Ovary (tissue), 10 donors: ENCODE measurements around the gene RIBC2. TPM values are rescaled to one million over a fixed set of nuclear protein-coding genes. Genes with fewer than 3 reads are reported as not detected.
"Not testable (repeated sequence)": the region's sequence is repeated elsewhere in the genome, so short reads cannot be mapped to it uniquely, and the experiment has no call there.

Experiments used
- DNase-seq, 5 donors: peaks; one replicate each; pipeline ENCODE4 v3.0.0-alpha.2; 2019 to 2020
- H3K27ac ChIP-seq, 2 donors: fragments of 200-600 bp; one replicate each; pipeline versions ENCODE4 v1.5.1 to v1.8.0; 2019 to 2022
- H3K27me3 ChIP-seq: fragments of 200-600 bp; one replicate; pipeline ENCODE4 v1.8.0; 2022
- H3K36me3 ChIP-seq: fragments of 200-600 bp; sonication (generic); one replicate; pipeline ENCODE4 v1.5.1; 2019
- H3K4me1 ChIP-seq: one replicate; pipeline ENCODE4 v1.8.1; 2013; ENCODE audit warnings: mild to moderate bottlenecking, moderate library complexity; ENCODE audit not compliant: insufficient read depth
- H3K4me3 ChIP-seq: fragments of 200-600 bp; sonication (generic); one replicate; pipeline ENCODE4 v1.5.1; 2017
- H3K9me3 ChIP-seq, 2 donors: fragments of 200-600 bp in 1 of 2; sonication (generic) in 1 of 2; one replicate each; pipeline versions ENCODE4 v1.5.1 to v1.8.1; 2013 to 2019; ENCODE audit warnings: mild to moderate bottlenecking in 1 of 2, moderate library complexity in 1 of 2
- CTCF ChIP-seq, 3 donors: fragments of 450-650 bp in 2 of 3; fragments of 200-600 bp in 1 of 3; IDR thresholded peaks; one replicate each; pipeline versions ENCODE4 v1.5.1 to v1.8.0; 2016 to 2022; ENCODE audit warnings: antibody characterized with exemption in 3 of 3, mild to moderate bottlenecking in 1 of 3
- EP300 ChIP-seq: sonication (generic); formaldehyde crosslinking; IDR thresholded peaks from one replicate; pipeline ENCODE4 v1.6.1; 2017; ENCODE audit warnings: antibody characterized with exemption
- POLR2A ChIP-seq: fragments of 450-650 bp; IDR thresholded peaks from one replicate; pipeline ENCODE4 v1.6.1; 2017; ENCODE audit warnings: antibody characterized with exemption, mild to moderate bottlenecking, moderate library complexity
- WGBS, 3 donors: extraction: QIAGEN DNeasy Blood & Tissue Kit in 1 of 3; methylation state at CpG; one replicate each; pipeline versions ENCODE4 v1.1.5 to v1.1.7; 2013 to 2017; 5-methylcytosine and 5-hydroxymethylcytosine counted together
- intact Hi-C, 4 donors: fragments of 100-400 bp; cut with DNase I; formaldehyde crosslinking; loops; one replicate each; pipeline versions ENCODE4 v1.11.0 to v1.15.1; 2022 to 2023
- long read RNA-seq, 3 donors: library from polyadenylated mRNA in 2 of 3; unstranded in 2 of 3; transcript quantifications; one replicate each; pipeline ENCODE4 v2.0.0 and lab custom pipeline, GENCODE V29; 2021 to 2026
- polyA plus RNA-seq, 2 donors: library from polyadenylated mRNA; stranded (reverse); fragments of 200-250 nt in 1 of 2; fragments of 350-450 nt in 1 of 2; fragmentation: Illumina TruSeq in 1 of 2; extraction: RNeasy Lipid Tissue Mini Kit (QIAGEN cat#74804) in 1 of 2; gene quantifications; one replicate each; pipeline ENCODE4 v1.2.3, GENCODE V29; 2013 to 2014
- total RNA-seq, 7 donors: library from RNA; depleted of rRNA in 2 of 7; stranded (reverse); fragments of >200 nt in 2 of 7; fragmentation: NEBNext Ultra II Directional in 3 of 7; extraction: Animal tissue kit (Norgen Biotek cat#: 25700) in 3 of 7; gene quantifications; one replicate each; pipeline versions ENCODE4 v1.1.0 to v1.2.4, GENCODE V29; 2016 to 2023
- donor health status: DM: no; HTN: no; CAD: no; lungs with moderate emphysema.
- donor health status: DM: no; HTN: no; CAD: no.
- donor health status: Bipolar disorder and iron deficiency.
- donor health status: DM: yes; HTN: yes; CAD: no.
- donor health status: DM: no; HTN: no; CAD: no.
- donor health status: DM: yes; HTN: yes; CAD: no.

The RIBC2 gene
- total RNA-seq (1 to 10 TPM in 4 of 7 donors, under 1 TPM in 2, not detected in 1; 0.60 to 7.5 (median 1.3) TPM), polyA plus RNA-seq (under 1 TPM; 0.25 to 0.33 TPM)
- long read RNA-seq, donor 1, partial matches to known transcripts = 0 of 1 reads
- long read RNA-seq, donor 1, other reads (novel, unspliced or antisense) = 1 of 1 reads
- long read RNA-seq, donor 2, transcript RIBC2-202 (7 exons, 1,479 nt) = major isoform, 8 of 9 reads
- long read RNA-seq, donor 2, partial matches to known transcripts = 0 of 9 reads
- long read RNA-seq, donor 2, other reads (novel, unspliced or antisense) = 0 of 9 reads
- long read RNA-seq, donor 3 = 0 reads

GRCh38 chr22:45413368-45414211 lies at the start of gene RIBC2, which contains the start of gene SMC1B:
Gene RIBC2, plus strand, starts transcription at chr22:45413693. Its CDS starts 194 bp downstream, at chr22:45413887.
Gene SMC1B, minus strand, starts transcription at chr22:45413599. Its CDS starts 32 bp downstream, at chr22:45413567.
- intact Hi-C loops = no loop called here
- Histone ChIP-seq H3K27ac (no peak within 1 kb of the TSS), H3K4me3 (peak within 1 kb of the TSS; percentile 29), H3K4me1 (peaks cover 8% of the 10 kb centered on the region), H3K36me3 (no peaks in the 10 kb centered on the region), H3K27me3 (no peaks in the 10 kb centered on the region), H3K9me3 (no peaks in the 10 kb centered on the region)
- peak; percentile 74 to 88 (median 75) for DNase-seq
- peak; percentile 27 for TF ChIP-seq POLR2A
- TF ChIP-seq EP300 = no peak
- WGBS, 3 donors = 6 to 9% (median 8%) methylated on average over 61 to 68 of the region's 68 CpGs

GRCh38 chr22:45366713-45367112 lies 46.8 kb upstream of the RIBC2 start:
- H3K36me3 ChIP-seq = no peaks in the 10 kb centered on the region
- intact Hi-C loops = no loop called here
- H3K9me3 ChIP-seq = peaks cover 0 to 7% of the 10 kb centered on the region in 2 donors
- DNase-seq = no peak
- WGBS, 3 donors = 84 to 86% (median 84%) methylated on average over 3 of the region's 3 CpGs
- TF ChIP-seq EP300 (no peak), CTCF (IDR thresholded peaks at IDR 0.05) (no peak), POLR2A (no peak)
- no peak overlapping the region for H3K27ac ChIP-seq
- H3K27me3 ChIP-seq = no peaks in the 10 kb centered on the region
- no peaks in the 10 kb centered on the region for H3K4me1 ChIP-seq
- no peak overlapping the region for H3K4me3 ChIP-seq

- 69 to 76% (median 73%) methylated on average over 3 of the region's 3 CpGs for WGBS, 3 donors
- H3K36me3 ChIP-seq, intact Hi-C loops: not testable (repeated sequence)
Observed at GRCh38 chr22:45373592-45373991, 39.9 kb upstream of the RIBC2 start.

GRCh38 chr22:45376009-45376408 lies 37.5 kb upstream of the RIBC2 start:
- intact Hi-C loops = no loop called here
- Histone ChIP-seq H3K4me3 (no peak overlapping the region), H3K27ac (no peak overlapping the region), H3K4me1 (no peaks in the 10 kb centered on the region), H3K9me3 (no peaks in the 10 kb centered on the region), H3K27me3 (no peaks in the 10 kb centered on the region), H3K36me3 (no peaks in the 10 kb centered on the region)
- DNase-seq = no peak
- 78 to 98% (median 79%) methylated on average over 3 of the region's 3 CpGs for WGBS, 3 donors
- TF ChIP-seq EP300 (no peak), CTCF (IDR thresholded peaks at IDR 0.05) (no peak), POLR2A (no peak)

More at GRCh38 chr22:45373592-45373991, 39.9 kb upstream of the RIBC2 start:
- not testable (repeated sequence) for DNase-seq, H3K4me3 ChIP-seq, H3K27me3 ChIP-seq, H3K9me3 ChIP-seq, H3K4me1 ChIP-seq, H3K27ac ChIP-seq

GRCh38 chr22:45376703-45377102 lies 36.8 kb upstream of the RIBC2 start:
- WGBS, 3 donors = 10 to 20% (median 13%) methylated on average over 1 of the region's 1 CpG
- no peak for TF ChIP-seq EP300
- TF ChIP-seq POLR2A = no peak
- no peak for TF ChIP-seq CTCF (IDR thresholded peaks at IDR 0.05)
- H3K9me3 ChIP-seq = no peaks in the 10 kb centered on the region
- no peaks in the 10 kb centered on the region for H3K36me3 ChIP-seq
- peak; percentile 31 to 77 (median 67) for DNase-seq
- no peaks in the 10 kb centered on the region for H3K27me3 ChIP-seq
- H3K27ac ChIP-seq = no peak overlapping the region
- no peaks in the 10 kb centered on the region for H3K4me1 ChIP-seq
- intact Hi-C loops = no loop called here
- H3K4me3 ChIP-seq = no peak overlapping the region
